HEK293 (cell line): ENCODE results near the gene LSM7.

ENCODE experiments used
- AEBP2 ChIP-seq: fragments of 450-650 bp; formaldehyde crosslinking; IDR thresholded peaks from 2 replicates; pipeline ENCODE4 v1.5.1; 2016; ENCODE audit warnings: missing biosample characterization, missing genetic modification characterization, borderline replicate concordance
- IKZF3 ChIP-seq: fragments of 450-650 bp; IDR thresholded peaks from 2 replicates; pipeline ENCODE4 v1.5.0; 2018; ENCODE audit warnings: missing biosample characterization, mild to moderate bottlenecking, missing genetic modification characterization, moderate library complexity
- KLF7 ChIP-seq: fragments of 450-650 bp; formaldehyde crosslinking; IDR thresholded peaks from 2 replicates; pipeline ENCODE4 v1.5.1; 2016; ENCODE audit warnings: missing biosample characterization, missing genetic modification characterization, borderline replicate concordance
- OVOL3 ChIP-seq: fragments of 450-650 bp; formaldehyde crosslinking; IDR thresholded peaks from 2 replicates; pipeline ENCODE4 v1.5.1; 2016; ENCODE audit warnings: missing biosample characterization, missing genetic modification characterization
- PATZ1 ChIP-seq: fragments of 450-650 bp; formaldehyde crosslinking; IDR thresholded peaks from 2 replicates; pipeline ENCODE4 v1.5.1; 2016; ENCODE audit warnings: missing biosample characterization, missing genetic modification characterization
- PRDM10 ChIP-seq: fragments of 450-650 bp; formaldehyde crosslinking; IDR thresholded peaks from 2 replicates; pipeline ENCODE4 v1.5.1; 2016; ENCODE audit warnings: missing biosample characterization, missing genetic modification characterization
- PRDM6 ChIP-seq: fragments of 450-650 bp; formaldehyde crosslinking; IDR thresholded peaks from 2 replicates; pipeline ENCODE4 v1.5.1; 2017; ENCODE audit warnings: missing biosample characterization, missing genetic modification characterization
- ZBTB7A ChIP-seq: fragments of 450-650 bp; formaldehyde crosslinking; IDR thresholded peaks from 2 replicates; pipeline ENCODE4 v1.5.1; 2016; ENCODE audit warnings: low read depth, missing biosample characterization, missing genetic modification characterization
- ZNF155 ChIP-seq: fragments of 450-650 bp; formaldehyde crosslinking; IDR thresholded peaks from 2 replicates; pipeline ENCODE4 v1.5.1; 2016; ENCODE audit warnings: missing biosample characterization, missing genetic modification characterization
- ZNF16 ChIP-seq: fragments of 450-650 bp; formaldehyde crosslinking; IDR thresholded peaks from 2 replicates; pipeline ENCODE4 v1.5.1; 2016; ENCODE audit warnings: low read depth, missing biosample characterization, missing genetic modification characterization
- ZNF18 ChIP-seq: fragments of 450-650 bp; formaldehyde crosslinking; IDR thresholded peaks from 2 replicates; pipeline ENCODE4 v1.5.1; 2016; ENCODE audit warnings: missing biosample characterization, missing genetic modification characterization
- ZNF211 ChIP-seq: fragments of 450-650 bp; formaldehyde crosslinking; IDR thresholded peaks from 2 replicates; pipeline ENCODE4 v1.5.1; 2016; ENCODE audit warnings: low read depth, missing biosample characterization, missing genetic modification characterization
- ZNF214 ChIP-seq: fragments of 450-650 bp; formaldehyde crosslinking; IDR thresholded peaks from 2 replicates; pipeline ENCODE4 v1.5.1; 2017; ENCODE audit warnings: missing biosample characterization, mild to moderate bottlenecking, missing genetic modification characterization, borderline replicate concordance
- ZNF292 ChIP-seq: fragments of 450-650 bp; formaldehyde crosslinking; IDR thresholded peaks from 2 replicates; pipeline ENCODE4 v1.5.1; 2016; ENCODE audit warnings: low read depth, missing biosample characterization, missing genetic modification characterization, borderline replicate concordance
- ZNF311 ChIP-seq: fragments of 450-650 bp; formaldehyde crosslinking; IDR thresholded peaks from 2 replicates; pipeline ENCODE4 v1.5.1; 2017; ENCODE audit warnings: missing biosample characterization, missing genetic modification characterization, borderline replicate concordance
- ZNF335 ChIP-seq: fragments of 450-650 bp; formaldehyde crosslinking; conservative IDR thresholded peaks from 2 replicates; pipeline ENCODE4 v1.5.1; 2016; ENCODE audit warnings: missing biosample characterization, missing genetic modification characterization
- ZNF391 ChIP-seq: fragments of 450-650 bp; formaldehyde crosslinking; IDR thresholded peaks from 2 replicates; pipeline ENCODE4 v1.5.1; 2016; ENCODE audit warnings: low read depth, missing biosample characterization, missing genetic modification characterization, borderline replicate concordance
- ZNF426 ChIP-seq: fragments of 450-650 bp; formaldehyde crosslinking; IDR thresholded peaks from 2 replicates; pipeline ENCODE4 v1.5.1; 2017; ENCODE audit warnings: missing biosample characterization, missing genetic modification characterization, mild to moderate bottlenecking, inconsistent platforms, moderate library complexity
- ZNF449 ChIP-seq: fragments of 450-650 bp; formaldehyde crosslinking; IDR thresholded peaks from 2 replicates; pipeline ENCODE4 v1.5.1; 2017; ENCODE audit warnings: missing biosample characterization, mild to moderate bottlenecking, missing genetic modification characterization, moderate library complexity
- ZNF555 ChIP-seq: fragments of 450-650 bp; formaldehyde crosslinking; conservative IDR thresholded peaks from 2 replicates; pipeline ENCODE4 v1.5.1; 2017; ENCODE audit warnings: missing biosample characterization, mild to moderate bottlenecking, missing genetic modification characterization, inconsistent platforms
- ZNF623 ChIP-seq: fragments of 450-650 bp; formaldehyde crosslinking; IDR thresholded peaks from 2 replicates; pipeline ENCODE4 v1.5.1; 2016; ENCODE audit warnings: missing biosample characterization, missing genetic modification characterization
- ZNF629 ChIP-seq: fragments of 450-650 bp; formaldehyde crosslinking; IDR thresholded peaks from 2 replicates; pipeline ENCODE4 v1.5.1; 2017; ENCODE audit warnings: missing biosample characterization, missing genetic modification characterization
- ZNF660 ChIP-seq: fragments of 450-650 bp; IDR thresholded peaks from 2 replicates; pipeline ENCODE4 v1.5.1; 2018; ENCODE audit warnings: missing biosample characterization, mild to moderate bottlenecking, missing genetic modification characterization
- ZNF791 ChIP-seq: fragments of 450-650 bp; formaldehyde crosslinking; IDR thresholded peaks from 2 replicates; pipeline ENCODE4 v1.5.1; 2016; ENCODE audit warnings: missing biosample characterization, missing genetic modification characterization

LSM7 gene

GRCh38 chr19:2273356-2274184 is 54.8 kb downstream of the LSM7 start (continued):
- TF ChIP-seq PATZ1 (peak; percentile 99), AEBP2 (tag by site-specific recombination) (no peak), ZNF791 (tag by site-specific recombination) (no peak), ZNF623 (tag by site-specific recombination) (0 out of 2 replicates have a peak, but pooled peaks have one; percentile 6), ZNF292 (tag by site-specific recombination) (no peak), ZNF335 (tag by site-specific recombination) (peak; percentile 83), ZNF449 (peak; percentile 50; the same call in 1 of the 2 replicates), KLF7 (tag by site-specific recombination) (peak; percentile 47; the same call in 1 of the 2 replicates), ZBTB7A (tag by site-specific recombination) (peak; percentile 99), ZNF214 (tag by site-specific recombination) (no peak), ZNF18 (tag by site-specific recombination) (no peak), PRDM10 (tag by site-specific recombination) (peak; percentile 51), ZNF426 (tag by site-specific recombination) (no peak), ZNF391 (tag by site-specific recombination) (peak; percentile 25; the same call in 1 of the 2 replicates), ZNF16 (tag by site-specific recombination) (no peak), PRDM6 (tag by site-specific recombination) (no peak), IKZF3 (tag by site-specific recombination) (peak; percentile 62; the same call in 1 of the 2 replicates), ZNF629 (tag by site-specific recombination) (peak; percentile 75), OVOL3 (peak; percentile 41; the same call in 1 of the 2 replicates), ZNF660 (tag by site-specific recombination) (peak; percentile 91), ZNF155 (no peak), ZNF311 (no peak), ZNF211 (tag by site-specific recombination) (no peak), ZNF555 (tag by site-specific recombination) (no peak)
